HepG2 (cell line): Measurements from ENCODE around the gene ZNF217. TPM values are rescaled to one million over a fixed set of nuclear protein-coding genes. Genes with fewer than 3 reads are reported as not detected.

Source experiments
- ATAC-seq: fragments of 200-7000 bp; cut with Tn5 transposase; 3 replicates; pipeline ENCODE4 v1.9.1; 2020; ENCODE audit warnings: mild to moderate bottlenecking, moderate library complexity
- BruUV-seq: library from RNA; stranded (reverse); fragments of 400-500 nt; replicated peaks from 2 replicates; lab custom pipeline; 2021; lab: Mats Ljungman, UMichigan
- CTCF ChIA-PET: fragments of 300-600 bp; formaldehyde crosslinking; extraction: SDS; loops from one replicate; lab custom pipeline; 2021; ENCODE audit warnings: low total read pairs, inconsistent platforms, low intra/inter-chr PET ratio; lab: Yijun Ruan, JAX
- POLR2A ChIA-PET: fragments of 350-600 bp; sonication (Branson Sonifier 250); formaldehyde crosslinking; loops from one replicate; lab custom pipeline; 2020; ENCODE audit warnings: antibody characterized with exemption, inconsistent platforms; lab: Yijun Ruan, JAX
- DNase-seq: peaks from one replicate; pipeline ENCODE4 v3.0.0-alpha.2; 2015; ENCODE audit warnings: low spot score
- FAIRE-seq: peaks from 3 replicates; lab custom pipeline; 2011; peaks lifted over from hg19 to GRCh38; lab: Jason Lieb, UNC
- H2AFZ ChIP-seq: one replicate; pipeline ENCODE4 v1.6.1; 2011; ENCODE audit warnings: low read length, inconsistent platforms
- H3K27ac ChIP-seq: fragments of 300-600 bp; 3 replicates; pipeline ENCODE4 v1.8.0; 2011; ENCODE audit warnings: mixed run types, mild to moderate bottlenecking, mixed read lengths, low read length, inconsistent platforms; ENCODE audit not compliant: insufficient read depth; ENCODE audit errors: extremely low read length
- H3K27me3 ChIP-seq, 2 experiments: fragments of 200-600 bp in 1 of 2; 2 replicates in 1 of 2; 3 replicates in 1 of 2; pipeline versions ENCODE4 v1.6.0 to v1.8.0; 2011; ENCODE audit warnings: low read length in 2 of 2, mild to moderate bottlenecking in 2 of 2, moderate library complexity in 2 of 2, inconsistent platforms in 1 of 2; ENCODE audit not compliant: insufficient read depth in 2 of 2, control insufficient read depth in 1 of 2
- H3K36me3 ChIP-seq, 2 experiments: fragments of 200-600 bp in 1 of 2; replicated peaks in 1 of 2; 2 replicates in 1 of 2; 3 replicates in 1 of 2; pipeline versions ENCODE4 v1.5.1 to v1.8.0; 2011; ENCODE audit warnings: low read length in 2 of 2, inconsistent platforms in 1 of 2; ENCODE audit not compliant: insufficient read depth in 2 of 2, control insufficient read depth in 1 of 2
- H3K4me1 ChIP-seq: 2 replicates; pipeline ENCODE4 v1.5.1; 2012; ENCODE audit warnings: low read length, inconsistent platforms; ENCODE audit not compliant: insufficient read depth
- H3K4me2 ChIP-seq: 2 replicates; pipeline ENCODE4 v1.6.0; 2011; ENCODE audit warnings: low read depth, low read length, inconsistent platforms
- H3K4me3 ChIP-seq, 3 experiments: fragments of 200-600 bp in 1 of 3; sonication (generic), shearing (Covaris generic) in 1 of 3; replicated peaks in 1 of 3; 2 replicates each; pipeline ENCODE4 v1.5.1; 2011 to 2016; ENCODE audit warnings: low read length in 3 of 3, inconsistent platforms in 2 of 3, low read depth in 2 of 3, mild to moderate bottlenecking in 2 of 3, control low read depth in 1 of 3, mixed read lengths in 1 of 3; ENCODE audit not compliant: insufficient read depth in 1 of 3
- H3K79me2 ChIP-seq: one replicate; pipeline ENCODE4 v1.6.1; 2011; ENCODE audit warnings: low read length, inconsistent platforms; ENCODE audit not compliant: insufficient read depth
- H3K9ac ChIP-seq: 2 replicates; pipeline ENCODE4 v1.6.0; 2011; ENCODE audit warnings: mild to moderate bottlenecking, low read depth, low read length, inconsistent platforms; ENCODE audit not compliant: insufficient read depth
- H3K9me3 ChIP-seq: 2 replicates; pipeline ENCODE4 v1.5.1; 2012; ENCODE audit warnings: mild to moderate bottlenecking, low read length
- H4K20me1 ChIP-seq: 2 replicates; pipeline ENCODE4 v1.6.0; 2011; ENCODE audit warnings: inconsistent platforms, mild to moderate bottlenecking, low read length, moderate library complexity; ENCODE audit not compliant: insufficient read depth
- DZIP1 ChIP-seq: sonication (generic); formaldehyde crosslinking; IDR thresholded peaks from 2 replicates; pipeline ENCODE4 v1.5.0; 2020; ENCODE audit warnings: mild to moderate bottlenecking, missing genetic modification reagents
- FOXA1 ChIP-seq, 2 experiments: fragments of 450-650 bp in 1 of 2; sonication (generic) in 1 of 2; formaldehyde crosslinking in 1 of 2; IDR thresholded peaks; 2 replicates each; pipeline versions ENCODE4 v1.4.0 to v1.6.1; 2016 to 2020; ENCODE audit warnings: missing genetic modification reagents in 1 of 2
- FOXA3 ChIP-seq: IDR thresholded peaks from 2 replicates; pipeline ENCODE4 v1.6.1; 2016; ENCODE audit warnings: missing genetic modification reagents, missing compliant biosample characterization
- FOXO1 ChIP-seq: sonication (generic); formaldehyde crosslinking; IDR thresholded peaks from 2 replicates; pipeline ENCODE4 v1.4.0; 2020; ENCODE audit warnings: missing genetic modification reagents
- GABPB1 ChIP-seq: IDR thresholded peaks from 2 replicates; pipeline ENCODE4 v1.6.1; 2016; ENCODE audit warnings: mild to moderate bottlenecking, missing genetic modification reagents, moderate library complexity, missing compliant biosample characterization
- HDAC1 ChIP-seq: sonication (generic); formaldehyde crosslinking; IDR thresholded peaks from 2 replicates; pipeline ENCODE4 v1.5.1; 2020; ENCODE audit warnings: mild to moderate bottlenecking, missing genetic modification reagents
- IRF9 ChIP-seq: sonication (generic); formaldehyde crosslinking; IDR thresholded peaks from 2 replicates; pipeline ENCODE4 v1.8.0; 2022; ENCODE audit warnings: missing genetic modification reagents, mild to moderate bottlenecking, borderline replicate concordance
- SNRNP70 ChIP-seq: fragments of 200-400 bp; formaldehyde crosslinking; IDR thresholded peaks from 2 replicates; pipeline ENCODE4 v1.6.1; 2017; ENCODE audit warnings: mild to moderate bottlenecking, low read depth, low read length, moderate library complexity
- SRSF1 ChIP-seq: fragments of 200-400 bp; formaldehyde crosslinking; optimal IDR thresholded peaks from 2 replicates; pipeline ENCODE3; 2017; ENCODE audit warnings: mild to moderate bottlenecking, low read depth, low read length, moderate library complexity
- STAG1 ChIP-seq: sonication (generic); formaldehyde crosslinking; IDR thresholded peaks from 2 replicates; pipeline ENCODE4 v1.4.0; 2020; ENCODE audit warnings: missing genetic modification reagents
- TFE3 ChIP-seq: IDR thresholded peaks from 2 replicates; pipeline ENCODE4 v1.6.1; 2016
- TSC22D2 ChIP-seq: sonication (generic); formaldehyde crosslinking; IDR thresholded peaks from 2 replicates; pipeline ENCODE4 v1.5.1; 2020; ENCODE audit warnings: missing genetic modification reagents, mild to moderate bottlenecking, borderline replicate concordance
- ZBTB7A ChIP-seq: sonication (generic); formaldehyde crosslinking; IDR thresholded peaks from 2 replicates; pipeline ENCODE4 v1.8.0; 2022; ENCODE audit warnings: mild to moderate bottlenecking, missing genetic modification reagents
- ZFP37 ChIP-seq: sonication (generic); formaldehyde crosslinking; IDR thresholded peaks from 2 replicates; pipeline ENCODE4 v1.4.0; 2020; ENCODE audit warnings: missing genetic modification reagents, borderline replicate concordance
- ZNF256 ChIP-seq: sonication (generic); formaldehyde crosslinking; conservative IDR thresholded peaks from 2 replicates; pipeline ENCODE4 v1.4.0; 2020; ENCODE audit warnings: missing genetic modification reagents
- ZNF260 ChIP-seq: sonication (generic); formaldehyde crosslinking; IDR thresholded peaks from 2 replicates; pipeline ENCODE4 v1.4.0; 2020; ENCODE audit warnings: missing genetic modification reagents, low read depth, mild to moderate bottlenecking, borderline replicate concordance
- ZNF607 ChIP-seq: sonication (generic); formaldehyde crosslinking; IDR thresholded peaks from 2 replicates; pipeline ENCODE4 v1.5.1; 2020; ENCODE audit warnings: missing genetic modification reagents, mild to moderate bottlenecking, borderline replicate concordance
- ZNF614 ChIP-seq: IDR thresholded peaks from 2 replicates; pipeline ENCODE4 v1.6.1; 2018; ENCODE audit warnings: missing biosample characterization, missing genetic modification reagents, inconsistent platforms, borderline replicate concordance
- ZNF891 ChIP-seq: sonication (generic); formaldehyde crosslinking; IDR thresholded peaks from 2 replicates; pipeline ENCODE4 v1.5.0; 2020; ENCODE audit warnings: mild to moderate bottlenecking, missing genetic modification reagents
- WGBS: methylation state at CpG from one replicate; pipeline ENCODE4 v1.1.6; 2017; ENCODE audit warnings: low lambda C conversion rate; 5-methylcytosine and 5-hydroxymethylcytosine counted together
- in situ Hi-C: cut with HindIII; loops from 2 replicates; pipeline ENCODE4 v1.10.0; 2017; ENCODE audit warnings: low pct_unique_long_range_greater_than_20kb; ENCODE audit not compliant: extremely low pct_ligation_motif_present
- intact Hi-C: fragments of 100-400 bp; cut with micrococcal nuclease; formaldehyde crosslinking; loops from one replicate; pipeline ENCODE4 v1.10.0; 2022; ENCODE audit not compliant: unreplicated experiment
- polyA plus RNA-seq, 8 experiments: library from polyadenylated mRNA; depleted of rRNA in 3 of 8; stranded (reverse) in 7 of 8; unstranded in 1 of 8; fragments of >200 nt; fragmentation: Illumina TruSeq in 4 of 8; extraction: Trizol in 4 of 8; gene quantifications; 2 replicates each; pipeline versions ENCODE4 v1.2.1 to v1.2.3, GENCODE V29; 2011 to 2016; ENCODE audit warnings: low read depth in 4 of 8, missing spikeins in 1 of 8, mixed read lengths in 1 of 8; ENCODE audit not compliant: insufficient read depth in 1 of 8
- total RNA-seq, 5 experiments: library from RNA; depleted of rRNA; stranded (reverse); fragments of >200 nt; fragmentation: Illumina TruSeq; extraction: Trizol; gene quantifications; 2 replicates each; pipeline ENCODE4 v1.2.3, GENCODE V29; 2016; ENCODE audit warnings: low read depth in 1 of 5

The ZNF217 gene
- total and polyA plus RNA-seq, 2 of the 13 experiments (the other 11 are each of a cell fraction or from before 2014, with no cell fraction given): 22.3 to 29.8 TPM

- peak; percentile 56 for ATAC-seq
- Histone ChIP-seq H3K4me2 (peak overlapping the region; percentile 58), H4K20me1 (no peaks in the 10 kb centered on the region), H3K9me3 (no peaks in the 10 kb centered on the region), H3K27ac (no peak overlapping the region), H3K4me1 (peaks cover 41% of the 10 kb centered on the region), H3K9ac (no peak overlapping the region), H2AFZ (no peak overlapping the region), H3K79me2 (no peaks in the 10 kb centered on the region), H3K4me3 (peak overlapping the region in 1 of 3 experiments; percentile 4; a peak in 1 of 6 replicates), H3K27me3 (peaks cover 0 to 22% of the 10 kb centered on the region in 2 experiments; a peak in 2 of 5 replicates), H3K36me3 (no peaks in the 10 kb centered on the region)
- no TSS peak for BruUV-seq
- ChIA-PET POLR2A (interaction anchor here (0.5 to 1.0 kb wide), 2 partner anchors 13 to 48 kb away, joined by 3 to 5 read pairs; no protein-coding TSS in a partner anchor), CTCF (no interaction called here)
- 9% methylated on average over 12 of the region's 13 CpGs for WGBS
- peak; percentile 38 for DNase-seq
- no peak for FAIRE-seq
- in situ Hi-C loops: no loop called here
- intact Hi-C loops: no loop called here
- TF ChIP-seq ZNF256 (CRISPR knock-in tag): no peak
- 0 out of 2 replicates have a peak, but pooled peaks have one; percentile 49 for TF ChIP-seq FOXO1
- TF ChIP-seq SRSF1: no peak
- no peak for TF ChIP-seq ZFP37
- 0 out of 2 replicates have a peak, but pooled peaks have one; percentile 21 for TF ChIP-seq ZBTB7A (CRISPR knock-in tag)
- no peak for TF ChIP-seq ZNF614 (CRISPR knock-in tag)
- TF ChIP-seq IRF9 (CRISPR knock-in tag): no peak
- TF ChIP-seq HDAC1 (CRISPR knock-in tag): peak; percentile 18; the same call in 1 of the 2 replicates
- no peak for TF ChIP-seq FOXA1 (IDR thresholded peaks at IDR 0.05)
- peak; percentile 80 for TF ChIP-seq FOXA1 (CRISPR knock-in tag; IDR thresholded peaks at IDR 0.05)
- TF ChIP-seq STAG1: no peak
- TF ChIP-seq TSC22D2 (CRISPR knock-in tag): no peak
- 0 out of 2 replicates have a peak, but pooled peaks have one; percentile 35 for TF ChIP-seq TFE3 (CRISPR knock-in tag)
- 0 out of 2 replicates have a peak, but pooled peaks have one; percentile 14 for TF ChIP-seq GABPB1
- no peak for TF ChIP-seq DZIP1 (CRISPR knock-in tag)
- TF ChIP-seq ZNF260 (CRISPR knock-in tag): no peak
- TF ChIP-seq ZNF607 (CRISPR knock-in tag): no peak
- no peak for TF ChIP-seq ZNF891 (CRISPR knock-in tag)
- TF ChIP-seq FOXA3 (CRISPR knock-in tag): peak; percentile 44; the same call in 1 of the 2 replicates
- TF ChIP-seq SNRNP70: no peak
Measured at GRCh38 chr20:53517146-53517545, 76.5 kb downstream of the ZNF217 start.
